ENCODE data around the gene ZNF534.
"Not testable (repeated sequence)": the region's sequence is repeated elsewhere in the genome, so short reads cannot be mapped to it uniquely, and the experiment has no call there.

ZNF534 gene

DNA sequence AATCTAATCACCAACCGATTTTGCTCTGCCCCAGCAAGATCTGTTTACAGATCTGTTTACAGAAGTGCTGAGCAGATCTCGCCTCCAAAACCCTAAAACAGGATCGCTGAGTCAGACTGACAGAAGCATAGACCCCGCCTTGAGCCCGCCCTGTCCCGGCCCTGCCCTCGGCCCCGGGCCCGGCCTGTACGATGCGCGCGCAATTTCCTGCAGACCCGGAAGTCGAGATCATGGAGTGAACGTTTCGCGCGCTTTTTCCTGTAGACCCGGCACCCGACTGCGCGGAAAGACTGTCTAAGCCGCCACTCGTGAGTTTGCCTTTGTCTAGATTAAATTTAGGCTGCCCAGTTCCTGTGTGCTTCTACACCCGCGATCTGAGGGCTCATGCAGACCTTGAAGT, at the start of gene ZNF534:
ZNF534 (plus strand) TSS at position 212 of the 400 bp plus-strand sequence. CDS start 2,327 bp downstream, outside the sequence.
- FAIRE-seq, result no peak

DNA sequence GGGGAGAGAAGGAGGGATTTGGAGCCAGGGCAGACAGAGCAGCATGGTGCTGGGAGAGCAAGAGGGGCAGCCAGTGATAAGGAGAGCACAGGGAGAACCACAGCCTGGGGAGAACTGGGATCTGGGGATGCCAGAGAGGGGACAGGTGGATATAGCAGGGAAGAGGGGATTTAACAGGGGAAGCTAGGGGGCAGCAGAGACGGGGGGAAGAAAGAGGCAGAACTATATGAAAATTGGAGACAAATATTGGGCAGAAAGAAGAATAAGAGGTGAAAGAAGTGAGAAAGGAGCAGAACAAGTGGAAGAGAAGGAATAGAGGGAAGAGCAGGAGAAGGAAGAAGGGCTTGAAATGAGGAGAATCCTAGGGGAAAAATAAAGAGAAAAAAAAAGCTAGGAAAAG, 37.8 kb upstream of the ZNF534 start:
- no peak for FAIRE-seq

DNA sequence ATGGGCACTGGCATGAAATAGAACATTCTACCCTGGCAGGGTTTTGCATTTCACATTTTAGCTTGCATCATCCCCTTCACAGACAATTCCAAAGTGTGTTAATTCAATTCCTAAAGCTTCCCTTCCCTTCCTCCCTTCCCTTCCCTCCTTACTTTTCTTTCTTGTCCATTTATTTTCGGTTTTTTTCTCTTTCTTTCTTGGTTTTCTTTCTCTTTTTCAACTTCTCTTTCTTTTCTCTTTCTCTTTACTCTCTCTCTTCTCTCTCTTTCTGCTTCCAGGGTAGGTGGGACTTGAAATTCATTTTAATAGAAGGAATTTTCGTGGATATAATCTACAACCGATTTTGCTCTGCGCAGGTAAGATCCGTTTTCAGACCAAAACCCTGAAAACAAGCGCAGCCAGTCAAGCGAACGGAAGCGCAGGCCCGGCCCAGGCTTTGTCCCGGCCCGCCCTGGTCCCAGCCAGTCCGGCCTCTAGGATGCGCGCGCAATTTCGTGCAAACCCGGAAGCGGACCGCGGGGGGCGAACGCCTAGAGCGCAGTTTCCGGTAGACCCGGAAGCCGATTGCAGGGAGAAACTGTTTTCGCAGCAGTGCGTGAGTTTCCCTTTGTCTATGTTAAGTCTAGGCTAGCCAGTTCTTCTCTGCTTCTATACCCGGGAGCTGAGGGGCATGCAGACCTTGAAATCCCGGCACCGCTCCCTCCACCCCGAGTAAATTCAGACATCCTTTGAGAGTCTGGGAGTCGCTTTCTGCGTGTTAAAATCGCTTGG, 31.5 kb upstream of the ZNF534 start, which contains the start of gene ZNF528:
ZNF528 (plus strand) TSS at position 540 of the 771 bp plus-strand sequence. CDS start 4,165 bp downstream, outside the sequence.
- peak; percentile 90 for FAIRE-seq

DNA sequence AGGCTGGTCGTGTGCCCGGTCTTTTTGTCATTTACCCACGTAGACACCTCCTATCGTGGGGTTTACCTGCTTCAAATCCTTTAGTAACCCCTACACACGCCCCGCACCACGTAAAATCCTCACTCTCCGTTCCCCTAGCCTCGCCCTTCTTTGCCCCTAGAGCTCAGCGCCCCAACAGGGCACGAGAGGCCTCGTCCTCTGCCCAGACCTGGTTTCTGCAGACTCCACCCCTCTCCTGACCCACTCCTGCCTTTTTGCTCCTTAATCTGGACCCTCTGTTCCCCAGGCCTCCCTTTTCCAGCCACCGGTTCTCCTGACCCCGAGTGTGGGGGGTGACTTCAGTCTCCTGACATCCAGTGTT, 30.9 kb upstream of the ZNF534 start:
- no peak for FAIRE-seq

DNA sequence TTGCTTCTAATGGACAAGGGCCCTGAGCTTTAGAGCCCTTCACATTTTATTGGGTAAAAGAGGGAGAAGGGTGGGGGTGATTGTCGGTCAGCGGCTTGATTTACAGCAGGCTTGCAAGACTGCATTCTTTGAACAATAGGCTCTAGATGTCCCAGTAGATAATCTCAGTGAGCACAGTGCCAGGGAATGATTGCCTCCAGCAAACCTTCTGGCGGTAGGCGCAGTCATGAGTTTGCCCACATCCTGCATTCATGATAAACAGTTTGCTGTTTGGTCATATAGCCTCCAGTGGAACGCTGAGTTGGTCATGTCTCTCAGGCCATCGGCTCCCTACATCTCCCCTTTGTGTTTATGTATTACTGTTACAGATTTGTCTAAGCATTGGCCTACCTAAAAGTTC, 18.7 kb upstream of the ZNF534 start:
- no peak for FAIRE-seq

DNA sequence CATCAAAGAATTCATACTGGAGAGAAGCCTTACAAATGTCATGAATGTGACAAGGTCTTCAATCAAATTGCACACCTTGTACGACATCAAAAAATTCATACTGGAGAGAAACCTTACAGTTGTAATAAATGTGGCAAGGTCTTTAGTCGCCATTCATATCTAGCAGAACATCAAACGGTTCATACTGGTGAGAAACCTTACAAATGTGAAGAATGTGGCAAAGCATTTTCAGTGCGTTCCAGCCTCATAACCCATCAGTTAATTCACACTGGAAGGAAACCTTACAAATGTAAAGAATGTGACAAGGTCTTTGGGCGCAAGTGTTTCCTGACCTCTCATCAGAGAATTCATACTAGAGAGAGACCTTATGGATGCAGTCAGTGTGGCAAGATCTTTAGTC, 13.2 kb upstream of the ZNF534 start:
- FAIRE-seq, result no peak

DNA sequence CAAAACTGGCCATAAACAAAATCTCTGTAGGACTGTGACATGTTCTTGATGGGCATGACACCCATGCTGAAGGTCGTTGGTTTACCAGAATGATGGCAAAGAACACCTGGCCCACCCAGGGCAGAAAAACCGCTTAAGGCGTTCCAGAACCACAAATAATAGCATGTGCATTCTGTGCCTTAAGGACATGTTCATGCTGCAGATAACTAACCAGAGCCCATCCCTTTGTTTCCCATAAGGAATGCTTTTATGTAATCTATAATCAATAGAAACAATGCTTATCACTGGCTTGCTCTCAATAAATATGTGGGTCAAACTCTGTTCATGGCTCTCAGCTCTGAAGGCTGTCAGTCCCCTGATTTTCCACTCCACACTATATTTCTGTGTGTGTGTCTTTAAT, 13.2 kb downstream of the ZNF534 start:
- no peak for FAIRE-seq

DNA sequence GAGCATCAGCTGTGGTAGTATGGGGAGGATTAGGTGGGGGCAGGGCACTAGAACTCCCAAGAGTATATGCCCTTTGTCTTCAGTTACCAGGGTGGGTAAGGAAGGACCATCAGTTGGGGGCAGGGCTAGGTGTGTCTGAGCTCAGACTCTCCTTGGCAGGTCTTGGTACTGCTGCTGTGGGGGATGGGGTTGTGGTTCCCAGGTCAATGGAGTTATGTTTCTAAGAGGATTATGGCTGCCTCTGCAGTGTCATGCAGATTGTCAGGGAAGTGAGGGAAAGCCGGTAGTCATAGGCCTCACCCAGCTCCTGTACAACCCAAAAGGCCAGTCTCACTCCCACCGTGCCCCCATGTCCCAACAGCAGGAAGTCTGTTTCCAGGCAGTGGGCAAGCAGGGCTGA, 15.6 kb downstream of the ZNF534 start:
- FAIRE-seq, result no peak

DNA sequence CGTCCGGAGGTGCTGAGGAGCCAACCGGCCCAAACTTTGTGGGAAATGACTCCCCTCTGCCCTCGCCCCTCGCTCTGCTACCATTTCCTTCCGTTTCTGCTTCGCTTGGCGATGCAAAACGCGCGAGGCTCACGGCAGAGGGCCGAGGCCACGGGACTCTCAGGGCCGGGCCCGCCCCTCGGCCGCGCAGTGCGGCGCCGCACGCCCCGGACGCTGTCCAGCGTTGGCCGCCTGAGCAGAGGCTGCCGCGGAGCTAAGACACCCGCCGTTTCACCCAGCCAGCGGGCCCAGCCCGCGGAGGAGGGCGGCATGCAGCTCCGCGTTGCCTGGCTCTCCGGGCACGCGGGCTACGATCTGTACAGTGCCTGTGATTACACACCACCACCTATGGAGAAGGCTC, 22.3 kb downstream of the ZNF534 start:
- FAIRE-seq, result no peak

DNA sequence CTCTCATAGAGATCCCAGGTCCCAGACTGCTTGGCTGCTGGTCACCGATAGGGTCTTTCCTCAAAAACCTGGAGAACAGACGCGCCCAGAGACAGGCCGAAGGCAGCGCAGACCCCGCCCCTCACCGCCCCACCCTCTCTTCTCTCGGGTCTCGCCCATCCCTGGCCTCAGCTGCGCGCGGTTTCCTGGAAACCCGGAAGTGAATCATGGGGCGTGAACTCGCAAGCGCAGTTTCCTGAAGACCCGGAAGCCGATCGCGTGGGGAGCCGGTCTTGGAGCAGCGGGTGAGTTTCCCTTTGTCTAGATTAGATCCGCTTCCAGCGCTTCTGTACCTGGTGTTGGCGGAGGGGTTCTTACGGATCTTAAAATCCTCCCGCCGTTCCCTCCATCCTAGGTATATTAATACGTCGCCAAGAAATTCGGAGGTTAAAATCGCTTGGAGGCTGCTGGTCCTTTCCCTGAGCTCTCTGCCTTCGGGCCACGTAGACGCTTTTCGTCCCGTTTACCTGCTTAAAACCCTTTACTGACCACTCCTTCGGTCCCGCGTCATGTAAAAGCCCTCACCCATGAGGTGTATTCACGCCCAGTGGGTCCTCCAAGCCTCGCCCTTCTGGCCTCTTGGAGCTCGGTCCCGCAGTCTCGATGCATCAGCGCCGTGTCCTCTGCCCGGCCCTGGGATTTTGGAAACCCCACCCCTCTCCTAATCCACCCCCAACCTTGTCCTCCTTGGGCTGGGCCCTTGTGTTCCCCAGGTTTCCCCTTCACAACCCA, 24.6 kb downstream of the ZNF534 start, which contains the start of gene ZNF578:
ZNF578 (plus strand) TSS at position 230 of the 771 bp plus-strand sequence. CDS start 48,293 bp downstream, outside the sequence.
- FAIRE-seq, result no peak

DNA sequence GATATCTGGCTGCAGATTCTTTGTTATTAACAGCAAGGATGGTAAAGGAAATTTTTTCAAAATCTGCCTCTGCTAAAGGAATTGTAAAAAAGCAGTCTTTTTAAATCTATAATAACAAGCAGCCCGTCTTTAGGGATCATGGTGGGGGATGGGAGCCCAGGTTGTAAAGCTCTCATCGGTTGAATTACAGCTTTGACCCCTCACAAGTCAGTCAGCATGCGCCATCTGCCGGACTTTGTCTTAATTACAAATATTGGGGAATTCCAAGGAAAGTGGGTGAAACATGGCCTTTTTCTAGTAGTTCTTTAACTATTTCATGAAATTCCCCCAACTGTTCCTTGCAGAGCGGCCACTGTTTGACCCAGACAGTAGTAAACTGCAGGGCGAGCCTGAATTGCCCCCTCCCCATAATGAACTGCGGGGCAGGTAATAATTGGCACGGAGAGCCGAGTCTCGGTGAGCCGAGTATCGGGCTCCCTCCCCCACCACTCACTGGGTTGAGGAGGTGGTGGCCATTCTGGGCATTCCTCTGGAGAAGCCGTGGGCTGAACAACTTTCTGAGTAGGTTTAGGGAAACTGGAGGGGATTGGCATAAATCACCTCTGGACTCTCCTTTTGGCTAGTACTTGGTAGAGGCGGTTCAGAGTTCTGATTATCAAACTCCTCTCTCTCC, 36.0 kb downstream of the ZNF534 start:
- no peak for FAIRE-seq

DNA sequence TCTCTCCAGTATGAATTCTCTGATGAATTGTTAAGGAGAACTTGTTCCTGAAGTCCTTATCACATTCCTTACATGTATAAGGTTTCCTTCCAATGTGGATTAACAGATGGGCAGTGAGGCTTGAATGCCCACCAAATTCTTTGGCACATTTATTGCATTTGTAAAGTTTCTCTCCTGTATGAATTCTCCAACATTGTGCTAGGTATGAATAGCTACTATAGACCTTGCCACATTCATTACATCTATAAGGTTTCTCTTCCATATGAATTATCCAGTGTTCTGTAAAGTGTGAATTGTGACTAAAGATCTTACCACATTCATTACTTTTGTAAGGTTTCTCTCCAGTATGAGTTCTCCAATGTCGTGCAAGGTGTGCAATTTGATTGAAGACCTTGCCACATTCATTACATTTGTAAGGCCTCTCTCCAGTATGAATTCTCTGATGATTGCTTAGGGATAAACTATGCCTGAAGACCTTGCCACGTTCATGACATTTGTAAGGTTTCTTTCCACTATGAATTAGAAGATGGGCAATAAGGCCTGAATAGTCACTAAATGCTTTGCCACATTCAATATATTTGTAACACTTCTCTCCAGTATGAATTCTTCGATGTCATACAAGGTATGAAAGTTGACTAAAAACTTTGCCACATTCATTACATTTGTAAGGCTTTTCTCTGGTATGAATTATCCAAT, 44.9 kb downstream of the ZNF534 start:
- FAIRE-seq, result no peak

DNA sequence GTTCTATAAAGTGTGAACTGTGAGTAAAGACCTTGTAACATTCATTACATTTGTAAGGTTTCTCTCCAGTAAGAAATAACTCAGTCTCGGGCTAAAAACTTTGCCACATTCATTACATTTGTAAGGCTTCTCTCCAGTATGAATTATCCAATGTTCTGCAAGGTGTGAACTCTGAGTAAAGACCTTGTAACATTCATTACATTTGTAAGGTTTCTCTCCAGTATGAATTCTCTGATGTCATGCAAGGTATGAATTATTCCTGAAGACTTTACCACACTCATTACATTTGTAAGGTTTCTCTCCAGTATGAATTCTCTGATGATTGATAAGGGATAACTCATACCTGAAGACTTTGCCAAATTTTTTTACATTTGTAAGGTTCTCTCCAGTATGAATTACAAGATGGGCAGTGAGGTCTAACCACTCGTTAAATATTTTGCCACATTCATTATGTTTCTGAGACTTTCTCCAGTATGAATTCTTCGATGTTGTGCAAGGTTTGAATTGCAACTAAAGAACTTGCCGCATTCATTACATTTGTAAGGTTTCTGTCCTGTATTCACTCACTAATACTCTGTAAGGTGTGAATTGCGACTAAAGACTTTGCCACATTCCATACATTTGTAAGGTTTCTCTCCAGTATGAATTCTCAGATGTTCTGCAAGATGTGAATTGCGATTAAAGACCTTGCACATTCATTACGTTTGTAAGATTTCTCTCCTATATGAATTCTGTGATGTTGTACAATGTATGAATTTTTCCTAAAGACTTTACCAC, 45.6 kb downstream of the ZNF534 start:
- no peak for FAIRE-seq

DNA sequence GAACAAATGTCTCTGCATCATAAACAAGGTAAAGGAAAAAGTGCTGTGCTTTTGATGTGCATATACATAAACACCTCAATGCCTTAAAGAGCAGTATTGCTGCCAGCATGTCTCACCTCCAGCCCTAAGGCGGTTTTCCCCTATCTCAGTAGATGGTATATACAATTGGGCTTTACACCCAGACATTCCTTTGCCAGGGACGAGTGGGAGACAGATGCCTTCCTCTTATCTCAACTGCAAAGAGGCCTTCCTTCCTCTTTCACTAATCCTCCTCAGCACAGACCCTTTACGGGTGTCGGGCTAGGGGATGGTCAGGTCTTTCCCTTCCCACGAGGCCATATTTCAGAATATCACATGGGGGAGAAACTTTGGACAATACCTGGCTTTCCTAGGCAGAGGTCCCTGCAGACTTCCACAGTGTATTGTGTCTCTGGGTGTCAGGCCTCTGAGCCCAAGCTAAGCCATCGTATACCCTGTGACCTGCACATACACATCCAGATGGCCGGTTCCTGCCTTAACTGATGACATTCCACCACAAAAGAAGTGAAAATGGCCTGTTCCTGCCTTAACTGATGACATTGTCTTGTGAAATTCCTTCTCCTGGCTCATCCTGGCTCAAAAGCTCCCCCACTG, 55.3 kb downstream of the ZNF534 start:
- FAIRE-seq, result not testable (repeated sequence)

DNA sequence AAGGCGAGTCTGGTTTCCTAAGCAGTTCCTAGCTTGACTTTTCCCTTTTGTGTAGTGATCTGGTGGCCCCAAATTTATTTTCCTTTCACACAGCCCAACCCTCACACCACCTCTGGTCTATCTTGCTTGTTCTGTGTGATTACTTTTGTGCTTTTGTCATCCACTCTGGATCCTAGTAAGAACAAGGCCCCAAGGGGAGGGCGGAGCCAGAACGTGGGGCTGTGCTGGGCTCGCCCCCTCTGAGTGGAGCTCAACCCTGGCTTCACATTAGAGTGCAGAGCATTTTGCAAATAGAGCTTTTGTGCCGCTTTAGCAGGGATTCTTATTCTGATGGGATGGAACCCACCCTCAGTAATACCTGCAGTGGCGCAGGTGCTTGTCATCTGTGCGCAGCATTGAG, 56.1 kb downstream of the ZNF534 start:
- not testable (repeated sequence) for FAIRE-seq

DNA sequence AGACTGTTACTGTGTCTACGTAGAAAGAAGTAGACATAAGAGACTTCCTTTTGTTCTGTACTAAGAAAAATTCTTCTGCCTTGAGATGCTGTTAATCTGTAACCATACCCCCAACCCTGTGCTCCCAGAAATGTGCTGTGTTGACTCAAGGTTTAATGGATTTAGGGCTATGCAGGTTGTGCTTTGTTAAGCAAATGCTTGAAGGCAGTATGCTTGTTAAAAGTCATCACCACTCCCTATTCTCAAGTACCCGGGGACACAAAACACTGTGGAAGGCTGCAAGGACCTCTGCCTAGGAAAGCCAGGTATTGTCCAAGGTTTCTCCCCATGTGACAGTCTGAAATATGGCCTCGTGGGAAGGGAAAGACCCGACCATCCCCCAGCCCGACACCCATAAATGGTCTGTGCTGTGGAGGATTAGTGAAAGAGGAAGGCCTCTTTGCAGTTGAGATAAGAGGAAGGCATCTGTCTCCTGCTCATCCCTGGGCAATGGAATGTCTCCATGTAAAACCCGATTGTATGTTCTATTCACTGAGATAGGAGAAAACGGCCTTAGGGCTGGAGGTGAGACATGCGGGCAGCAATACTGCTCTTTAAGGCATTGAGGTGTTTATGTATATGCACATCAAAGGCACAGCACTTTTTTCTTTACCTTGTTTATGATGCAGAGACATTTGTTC, 56.8 kb downstream of the ZNF534 start:
- FAIRE-seq, result not testable (repeated sequence)

DNA sequence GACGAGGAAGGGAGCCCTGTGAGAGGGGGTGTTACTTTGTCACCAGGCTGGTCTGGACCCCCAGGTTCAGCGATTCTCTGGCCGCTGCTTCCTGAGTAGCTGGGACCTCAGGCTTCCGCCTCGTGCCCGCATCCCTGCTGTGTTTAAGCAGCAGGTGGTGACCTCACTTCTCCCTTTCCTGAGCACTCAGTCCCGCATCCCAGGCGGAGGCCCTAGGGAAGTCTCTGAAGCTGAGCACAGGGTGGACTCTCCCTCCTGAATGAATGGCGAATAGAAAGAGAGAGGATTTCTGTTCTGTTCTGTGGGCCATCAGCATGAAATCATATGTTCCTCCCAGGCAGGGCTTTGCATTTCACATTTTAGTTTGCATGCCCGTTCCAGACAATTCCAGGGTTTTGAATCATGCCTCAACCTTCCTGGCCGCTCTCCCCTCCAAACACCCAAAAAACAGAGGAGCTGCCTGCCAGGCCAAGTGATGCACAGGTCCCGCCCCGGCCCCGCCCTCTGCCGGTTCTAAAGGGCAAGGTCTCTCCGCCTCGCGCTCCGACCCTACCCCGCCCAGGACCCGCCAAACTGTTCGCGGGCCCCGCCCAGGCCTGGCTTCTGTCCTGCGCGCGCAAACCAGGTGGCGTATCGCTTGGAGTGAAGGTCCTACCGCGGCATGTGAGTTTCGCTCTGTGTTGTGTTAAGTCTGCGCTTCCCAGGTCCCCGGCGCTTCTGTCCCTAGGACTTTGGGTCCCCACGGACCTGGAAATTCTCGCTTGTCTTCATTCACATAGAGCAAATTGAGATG, 63.4 kb downstream of the ZNF534 start:
- FAIRE-seq, result no peak

DNA sequence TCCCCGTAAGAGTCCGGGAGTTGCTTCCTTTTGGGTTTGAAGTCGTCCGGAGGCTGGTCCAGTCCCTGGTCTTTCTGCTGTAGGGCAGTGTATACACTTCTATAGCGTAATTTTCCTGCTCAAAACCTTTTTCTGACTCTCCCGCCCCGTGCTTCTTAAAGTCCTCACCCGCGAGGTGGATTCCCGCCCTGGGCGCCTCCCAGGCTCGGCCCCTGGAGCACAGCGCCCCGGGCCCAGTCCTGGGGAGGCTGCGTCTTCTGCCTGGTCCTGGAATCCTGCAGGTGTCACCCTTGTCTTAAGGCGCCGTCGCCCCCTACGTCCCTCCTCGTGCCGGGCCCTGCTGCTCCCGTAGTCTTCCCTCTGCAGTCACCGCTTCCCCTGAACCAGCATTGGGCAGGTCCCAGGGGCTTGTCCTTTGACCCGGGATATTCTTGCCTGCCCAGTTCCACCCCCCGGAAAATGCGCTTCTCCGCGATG, 64.1 kb downstream of the ZNF534 start:
- FAIRE-seq, result no peak

DNA sequence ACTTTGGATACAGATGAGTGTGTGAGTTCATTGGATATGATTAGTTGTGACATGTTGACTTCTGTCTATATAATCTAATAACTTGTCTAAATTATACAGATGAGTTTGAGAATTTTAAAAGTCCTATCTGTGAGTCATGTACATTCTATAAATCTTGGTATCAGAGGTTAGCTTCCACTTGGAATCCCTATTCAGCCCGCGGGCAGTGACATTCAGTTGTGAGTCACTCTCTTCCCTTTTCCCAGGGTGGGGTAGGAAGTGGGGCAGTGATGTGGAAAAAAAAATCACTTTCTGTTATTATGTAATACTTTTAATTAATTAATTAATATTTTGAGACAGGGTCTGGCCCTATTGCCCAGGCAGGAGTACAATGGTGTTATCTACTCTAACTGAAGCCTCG, 65.6 kb downstream of the ZNF534 start:
- no peak for FAIRE-seq

DNA sequence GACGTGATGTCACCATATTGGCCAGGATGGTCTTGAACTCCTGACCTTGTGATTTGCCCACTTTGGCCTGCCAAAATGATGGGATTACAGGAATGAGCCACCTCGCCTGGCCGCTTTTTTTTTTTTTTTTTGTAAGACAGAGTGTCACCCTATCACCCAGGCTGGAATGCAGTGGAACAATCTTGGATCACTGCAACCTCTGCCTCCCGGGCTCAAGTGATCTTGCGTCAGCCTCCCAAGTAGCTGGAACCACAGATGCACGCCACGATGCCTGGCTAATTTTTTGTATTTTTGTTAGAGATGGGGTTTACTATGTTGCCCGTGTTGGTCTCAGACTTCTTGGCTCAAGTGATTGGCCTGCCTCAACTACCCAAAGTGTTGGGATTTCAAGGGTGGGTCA, 69.6 kb downstream of the ZNF534 start:
- FAIRE-seq, result no peak
